IMR-90 (cell line): Measurements from ENCODE around the gene PPDPF. TPM values are rescaled to one million over a fixed set of nuclear protein-coding genes. Genes with fewer than 3 reads are reported as not detected.

Experiments
- ATAC-seq: fragments of 200-7000 bp; cut with Tn5 transposase; 2 replicates; pipeline ENCODE4 v1.9.1; 2020; ENCODE audit warnings: low read depth, mild to moderate bottlenecking, moderate library complexity
- BruUV-seq: library from RNA; stranded (reverse); fragments of 400-500 nt; replicated peaks from 2 replicates; lab custom pipeline; 2021; lab: Mats Ljungman, UMichigan
- CTCF ChIA-PET: fragments of 300-600 bp; formaldehyde crosslinking; extraction: SDS; loops from one replicate; lab custom pipeline; 2021; ENCODE audit warnings: antibody characterized with exemption; lab: Yijun Ruan, JAX
- POLR2A ChIA-PET: fragments of 300-600 bp; sonication (Branson Sonifier 250); formaldehyde crosslinking; loops from one replicate; lab custom pipeline; 2022; ENCODE audit warnings: antibody characterized with exemption; ENCODE audit not compliant: unreplicated experiment; lab: Charles Lee
- DNase-seq: peaks from one replicate; pipeline ENCODE4 v3.0.0; 2013
- H2AFZ ChIP-seq: replicated peaks from 2 replicates; pipeline ENCODE3; 2013; ENCODE audit warnings: low read length, mild to moderate bottlenecking; ENCODE audit not compliant: poor library complexity
- H2AK5ac ChIP-seq: 2 replicates; pipeline ENCODE4 v1.6.1; 2013; ENCODE audit warnings: low read depth, low read length, inconsistent platforms
- H2AK9ac ChIP-seq: replicated peaks from 2 replicates; pipeline ENCODE3; 2013; ENCODE audit warnings: mild to moderate bottlenecking, low read depth, low read length, moderate library complexity; ENCODE audit not compliant: poor library complexity
- H2BK120ac ChIP-seq: 2 replicates; pipeline ENCODE4 v1.6.1; 2013; ENCODE audit warnings: low read depth, low read length, inconsistent platforms
- H2BK15ac ChIP-seq: 3 replicates; pipeline ENCODE4 v1.6.1; 2013; ENCODE audit warnings: low read depth, low read length, inconsistent platforms
- H2BK20ac ChIP-seq: 2 replicates; pipeline ENCODE4 v1.6.1; 2013; ENCODE audit warnings: low read depth, mild to moderate bottlenecking, inconsistent platforms, low read length, moderate library complexity
- H2BK5ac ChIP-seq: 2 replicates; pipeline ENCODE4 v1.6.1; 2013; ENCODE audit warnings: mild to moderate bottlenecking, low read depth, low read length, inconsistent platforms; ENCODE audit not compliant: poor library complexity, severe bottlenecking
- H3K14ac ChIP-seq: replicated peaks from 2 replicates; pipeline ENCODE4 v1.6.1; 2013; ENCODE audit warnings: low read depth, low read length, inconsistent platforms
- H3K18ac ChIP-seq: 2 replicates; pipeline ENCODE4 v1.6.1; 2013; ENCODE audit warnings: low read depth, low read length, control low read depth
- H3K23ac ChIP-seq: 2 replicates; pipeline ENCODE4 v1.6.1; 2013; ENCODE audit warnings: low read depth, low read length, inconsistent platforms
- H3K27ac ChIP-seq: 2 replicates; pipeline ENCODE4 v1.5.1; 2013; ENCODE audit warnings: mild to moderate bottlenecking, control low read depth, low read length; ENCODE audit not compliant: insufficient read depth
- H3K27me3 ChIP-seq: 2 replicates; pipeline ENCODE4 v1.6.1; 2013; ENCODE audit warnings: low read length; ENCODE audit not compliant: control insufficient read depth, insufficient read depth
- H3K36me3 ChIP-seq: 2 replicates; pipeline ENCODE4 v1.6.1; 2013; ENCODE audit warnings: low read length, mixed read lengths; ENCODE audit not compliant: control insufficient read depth, insufficient read depth
- H3K4ac ChIP-seq: 2 replicates; pipeline ENCODE4 v1.6.1; 2013; ENCODE audit warnings: low read depth, low read length, inconsistent platforms
- H3K4me1 ChIP-seq: 2 replicates; pipeline ENCODE4 v1.6.1; 2013; ENCODE audit warnings: low read length, mixed read lengths; ENCODE audit not compliant: control insufficient read depth, insufficient read depth
- H3K4me2 ChIP-seq: 2 replicates; pipeline ENCODE4 v1.6.1; 2013; ENCODE audit warnings: low read depth, mild to moderate bottlenecking, control low read depth, low read length, moderate library complexity
- H3K4me3 ChIP-seq: 2 replicates; pipeline ENCODE4 v1.5.1; 2013; ENCODE audit warnings: low read depth, mild to moderate bottlenecking, control low read depth, low read length, moderate library complexity; ENCODE audit not compliant: insufficient read depth
- H3K56ac ChIP-seq: 2 replicates; pipeline ENCODE4 v1.6.1; 2013; ENCODE audit warnings: low read length, inconsistent platforms; ENCODE audit not compliant: insufficient read depth; ENCODE audit errors: extremely low read depth
- H3K79me1 ChIP-seq, 2 experiments: 2 replicates each; pipeline ENCODE4 v1.6.1; 2013; ENCODE audit warnings: low read length in 2 of 2, inconsistent platforms in 1 of 2, low read depth in 1 of 2
- H3K9ac ChIP-seq: 2 replicates; pipeline ENCODE4 v1.6.1; 2013; ENCODE audit warnings: low read depth, low read length, control low read depth
- H3K9me1 ChIP-seq: 2 replicates; pipeline ENCODE4 v1.6.1; 2013; ENCODE audit warnings: low read length, inconsistent platforms; ENCODE audit not compliant: insufficient read depth
- H3K9me3 ChIP-seq: 2 replicates; pipeline ENCODE4 v1.6.1; 2013; ENCODE audit warnings: low read length; ENCODE audit not compliant: control insufficient read depth, insufficient read depth
- H4K20me1 ChIP-seq: 2 replicates; pipeline ENCODE4 v1.6.1; 2013; ENCODE audit warnings: low read length, inconsistent platforms; ENCODE audit not compliant: insufficient read depth
- H4K5ac ChIP-seq: 2 replicates; pipeline ENCODE4 v1.6.1; 2013; ENCODE audit warnings: mild to moderate bottlenecking, low read depth, low read length, control low read depth
- H4K8ac ChIP-seq, 2 experiments: 2 replicates each; pipeline ENCODE4 v1.6.1; 2013; ENCODE audit warnings: low read depth in 2 of 2, low read length in 2 of 2, control low read depth in 1 of 2, inconsistent platforms in 1 of 2
- H4K91ac ChIP-seq: 2 replicates; pipeline ENCODE4 v1.6.1; 2013; ENCODE audit warnings: low read depth, low read length, inconsistent platforms; ENCODE audit not compliant: insufficient read depth
- RFX5 ChIP-seq: IDR thresholded peaks from 2 replicates; pipeline ENCODE4 v1.8.0; 2012; ENCODE audit warnings: low read depth, mild to moderate bottlenecking, low read length, moderate library complexity
- WGBS, 2 experiments: methylation state at CpG; one replicate each; pipeline versions ENCODE4 v1.1.5 to v1.1.7; 2013; ENCODE audit warnings: missing lambda C conversion rate in 2 of 2; ENCODE audit not compliant: insufficient read length in 1 of 2; ENCODE audit errors: extremely low coverage in 2 of 2; 5-methylcytosine and 5-hydroxymethylcytosine counted together
- dilution Hi-C: fragments of 300-500 bp; cut with HindIII; formaldehyde crosslinking; loops from one replicate; pipeline ENCODE4 v1.14.3; 2018; ENCODE audit warnings: low sequenced_read_pairs; ENCODE audit not compliant: unreplicated experiment
- in situ Hi-C: fragments of 300-500 bp; cut with MboI; formaldehyde crosslinking; loops from 3 replicates; pipeline ENCODE4 v1.14.3; 2019; ENCODE audit warnings: low sequenced_read_pairs, inconsistent platforms, mixed read lengths
- intact Hi-C: fragments of 100-400 bp; cut with micrococcal nuclease; formaldehyde crosslinking; loops from 2 replicates; pipeline ENCODE4 v1.10.0; 2022
- polyA plus RNA-seq, 3 experiments: library from polyadenylated mRNA; depleted of rRNA; stranded (reverse); fragments of >200 nt; gene quantifications; 2 replicates each; pipeline ENCODE4 v1.2.3, GENCODE V29; 2012; ENCODE audit warnings: low replicate concordance in 1 of 3
- total RNA-seq: library from RNA; depleted of rRNA; stranded (reverse); fragments of >200 nt; gene quantifications from 2 replicates; pipeline ENCODE4 v1.2.3, GENCODE V29; 2012

PPDPF gene
- total and polyA plus RNA-seq, 2 of the 4 experiments (the other 2 are of a cell fraction): 12.9 to 171 TPM

DNA sequence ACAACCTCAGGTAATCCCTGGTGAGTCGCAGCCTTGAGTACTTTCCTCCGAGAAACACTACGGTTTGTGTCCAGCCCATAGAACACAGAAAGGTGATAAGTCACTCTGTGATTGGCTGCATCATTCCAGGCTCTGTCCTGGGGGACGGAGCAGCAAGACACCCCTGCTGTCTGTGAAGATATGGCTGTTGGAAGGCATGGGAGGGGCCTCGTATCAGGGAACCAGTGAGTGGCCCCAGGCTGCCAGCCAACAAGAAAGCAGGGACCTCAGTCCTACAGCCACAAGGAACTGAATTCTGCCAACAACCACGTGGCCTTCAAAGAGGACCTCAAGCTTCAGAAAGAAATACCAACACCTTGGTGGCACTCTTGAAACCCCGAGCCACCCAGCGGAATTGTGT, 15.3 kb upstream of the PPDPF start:
- H2AK9ac ChIP-seq: no peak overlapping the region
- no TSS peak for BruUV-seq
- H3K14ac ChIP-seq: no peak overlapping the region
- dilution Hi-C loops (no loop called here), in situ Hi-C loops (no loop called here), intact Hi-C loops (no loop called here)
- no peak overlapping the region for H4K5ac ChIP-seq
- no peaks in the 10 kb centered on the region for H3K9me1 ChIP-seq
- no peak overlapping the region for H4K8ac ChIP-seq
- no peak overlapping the region for H3K9ac ChIP-seq
- no peak overlapping the region for H3K18ac ChIP-seq
- no peak for DNase-seq
- no peak for TF ChIP-seq RFX5
- H3K4me1 ChIP-seq: 0 out of 2 replicates have a peak, but pooled peaks cover 1% of the 10 kb centered on the region
- no peak overlapping the region for H3K4me3 ChIP-seq
- no peak overlapping the region for H3K27ac ChIP-seq
- H3K4me2 ChIP-seq: no peak overlapping the region
- peaks cover 44% of the 10 kb centered on the region for H3K27me3 ChIP-seq
- no peaks in the 10 kb centered on the region for H3K79me1 ChIP-seq
- 75% methylated on average over 2 of the region's 8 CpGs; no CpG with 5 or more reads in 1 of the 2 experiments for WGBS, 2 experiments
- no peak overlapping the region for H2BK5ac ChIP-seq
- H2BK120ac ChIP-seq: no peak overlapping the region
- no peak overlapping the region for H3K23ac ChIP-seq
- no peak overlapping the region for H2BK15ac ChIP-seq
- ATAC-seq: no peak
- no peaks in the 10 kb centered on the region for H3K36me3 ChIP-seq
- ChIA-PET CTCF (no interaction called here), POLR2A (no interaction called here)
- H2BK20ac ChIP-seq: no peak overlapping the region
- no peak overlapping the region for H4K91ac ChIP-seq
- no peak overlapping the region for H3K56ac ChIP-seq
- peaks cover 29% of the 10 kb centered on the region for H3K9me3 ChIP-seq
- no peak overlapping the region for H2AK5ac ChIP-seq
- H3K4ac ChIP-seq: no peak overlapping the region
- no peak overlapping the region for H2AFZ ChIP-seq
- H4K20me1 ChIP-seq: no peaks in the 10 kb centered on the region
